Peyer's patch (tissue), 4 donors: ENCODE measurements around the gene ITGA3.

ENCODE experiments used
- CTCF ChIP-seq, 6 experiments: fragments of 450-650 bp in 4 of 6; fragments of 200-600 bp in 2 of 6; sonication (generic) in 1 of 6; IDR thresholded peaks; one replicate each; pipeline ENCODE4 v1.5.1; 2017 to 2019; ENCODE audit warnings: antibody characterized with exemption in 6 of 6, mild to moderate bottlenecking in 3 of 6, moderate library complexity in 1 of 6
- POLR2A ChIP-seq, 2 donors: fragments of 450-650 bp; IDR thresholded peaks; one replicate each; pipeline ENCODE4 v1.5.1; 2017; ENCODE audit warnings: antibody characterized with exemption in 2 of 2, mild to moderate bottlenecking in 2 of 2, moderate library complexity in 2 of 2

- TF ChIP-seq POLR2A (IDR thresholded peaks at IDR 0.05) = no peak
- TF ChIP-seq CTCF (IDR thresholded peaks at IDR 0.05) = no peak
These were observed 34.1 kb upstream of the ITGA3 start for GRCh38 chr17:50021681-50022370.
